ENCODE measurements around the gene FRY.
"Not testable (repeated sequence)": the region's sequence is repeated elsewhere in the genome, so short reads cannot be mapped to it uniquely, and the experiment has no call there.

The FRY gene

DNA sequence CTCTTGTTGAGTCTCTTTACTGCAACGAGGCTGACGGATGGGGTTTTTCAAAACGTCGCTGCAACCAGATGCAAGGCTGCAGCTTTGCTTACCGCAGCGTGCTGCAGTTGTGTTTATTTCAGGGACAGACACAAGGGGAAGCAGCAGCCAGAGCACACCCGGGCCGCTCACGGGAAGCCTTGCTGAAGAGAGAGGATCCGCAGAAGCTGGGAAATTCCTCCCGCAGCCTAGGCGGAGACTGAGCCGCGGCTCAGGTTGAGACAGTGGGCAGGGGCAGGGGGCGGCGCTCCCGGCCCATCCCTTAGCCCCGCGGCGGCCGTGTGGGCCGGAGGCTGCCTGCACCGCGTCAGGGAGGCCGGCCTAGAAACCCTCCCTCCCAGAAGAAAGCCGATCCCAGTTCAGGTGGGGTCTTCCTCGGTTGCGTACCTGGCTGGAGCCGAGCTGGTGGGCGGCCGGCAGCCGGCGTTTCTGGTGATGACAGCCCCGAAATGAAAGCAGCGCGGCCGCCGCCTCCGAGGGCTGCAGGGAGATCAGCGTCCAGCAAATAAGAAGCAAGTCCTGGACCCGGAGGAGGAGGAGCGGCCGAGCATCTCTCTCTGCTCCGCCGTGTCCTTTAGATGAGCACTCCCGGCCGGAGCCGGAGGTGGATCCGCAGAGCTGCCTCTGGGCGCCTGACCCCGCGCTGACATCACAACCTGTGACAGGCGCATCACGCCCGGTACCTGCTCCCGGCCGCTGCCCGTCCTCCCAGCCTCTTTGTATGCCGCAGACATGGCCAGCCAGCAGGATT lies at the start of gene FRY:
Gene FRY, plus strand, starts transcription at position 750 of the 790 bp plus-strand sequence. Its CDS starts 22 bp downstream, at position 772.
- DNase-seq = no peak

DNA sequence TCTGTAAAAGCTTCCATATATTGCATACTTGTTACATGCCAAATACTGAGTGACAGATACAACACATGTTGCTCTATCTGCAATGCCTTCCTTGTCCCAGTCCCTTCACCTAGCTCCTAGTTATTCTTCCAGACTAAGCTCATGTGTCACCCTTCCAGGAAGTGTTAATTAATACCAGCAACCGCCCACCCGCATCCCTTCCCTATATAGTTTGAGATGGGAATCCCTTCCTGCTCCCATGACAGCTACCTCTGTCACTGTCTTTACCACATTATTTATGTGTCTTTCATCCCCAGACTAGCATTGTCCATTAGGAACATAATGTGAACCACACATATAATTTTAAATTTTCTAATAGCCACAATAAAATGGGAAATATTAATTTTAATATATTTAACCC lies 49.5 kb upstream of the FRY start:
- no peak for DNase-seq

DNA sequence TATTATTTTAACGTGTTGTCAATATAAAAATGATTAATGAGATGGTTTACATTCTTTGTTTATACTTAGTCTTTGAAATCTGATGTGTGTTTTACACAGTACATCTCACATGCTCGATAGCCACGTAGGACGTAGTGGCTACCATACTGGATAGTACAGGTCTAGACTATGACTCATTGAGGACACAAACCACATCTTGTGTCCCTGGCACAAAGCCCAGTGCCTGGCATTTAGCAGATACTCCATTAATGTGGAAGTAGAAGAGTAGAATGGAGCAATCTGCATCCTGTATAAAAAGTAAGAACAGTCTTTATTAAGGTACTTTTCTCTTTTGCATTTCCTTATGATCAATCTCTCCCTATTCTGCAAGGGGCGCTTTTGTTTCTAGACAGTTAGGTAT lies 49.0 kb upstream of the FRY start:
- no peak for DNase-seq

DNA sequence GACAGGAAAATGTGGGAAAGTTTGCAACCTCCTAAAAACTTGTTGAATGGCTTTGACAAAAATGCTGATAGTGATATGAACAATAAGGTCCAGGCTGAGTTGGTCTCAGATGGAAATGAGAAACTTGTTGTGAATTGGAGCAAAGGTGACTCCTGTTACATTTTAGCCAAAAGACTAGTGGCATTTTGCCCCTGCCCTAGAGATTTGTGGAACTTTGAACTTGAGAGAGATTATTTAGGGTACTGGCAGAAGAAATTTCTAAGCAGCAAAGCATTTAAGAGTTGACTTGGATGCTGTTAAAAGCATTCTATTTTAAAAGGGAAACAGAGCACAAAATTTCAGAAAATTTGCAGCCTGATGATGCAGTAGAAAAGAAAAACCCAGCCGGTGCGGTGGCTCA lies 47.9 kb upstream of the FRY start:
- not testable (repeated sequence) for DNase-seq

DNA sequence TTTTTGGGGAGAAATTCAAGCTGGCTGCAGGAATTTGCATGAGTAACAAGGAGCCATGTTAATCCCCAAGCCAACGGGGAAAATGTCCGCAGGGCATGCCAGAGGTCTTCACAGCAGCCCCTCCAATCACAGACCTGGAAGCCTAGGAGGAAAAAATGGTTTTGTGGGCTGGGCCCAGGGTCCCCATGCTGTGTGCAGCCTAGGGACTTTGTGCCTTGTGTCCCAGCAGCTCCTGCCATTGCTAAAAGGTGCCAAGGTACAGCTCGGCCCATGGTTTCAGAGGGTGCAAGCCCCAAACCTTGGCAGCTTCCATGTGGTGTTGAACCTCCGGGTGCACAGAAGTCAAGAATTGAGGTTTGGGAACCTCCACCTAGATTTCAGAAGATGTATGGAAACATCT lies 47.2 kb upstream of the FRY start:
- not testable (repeated sequence) for DNase-seq

DNA sequence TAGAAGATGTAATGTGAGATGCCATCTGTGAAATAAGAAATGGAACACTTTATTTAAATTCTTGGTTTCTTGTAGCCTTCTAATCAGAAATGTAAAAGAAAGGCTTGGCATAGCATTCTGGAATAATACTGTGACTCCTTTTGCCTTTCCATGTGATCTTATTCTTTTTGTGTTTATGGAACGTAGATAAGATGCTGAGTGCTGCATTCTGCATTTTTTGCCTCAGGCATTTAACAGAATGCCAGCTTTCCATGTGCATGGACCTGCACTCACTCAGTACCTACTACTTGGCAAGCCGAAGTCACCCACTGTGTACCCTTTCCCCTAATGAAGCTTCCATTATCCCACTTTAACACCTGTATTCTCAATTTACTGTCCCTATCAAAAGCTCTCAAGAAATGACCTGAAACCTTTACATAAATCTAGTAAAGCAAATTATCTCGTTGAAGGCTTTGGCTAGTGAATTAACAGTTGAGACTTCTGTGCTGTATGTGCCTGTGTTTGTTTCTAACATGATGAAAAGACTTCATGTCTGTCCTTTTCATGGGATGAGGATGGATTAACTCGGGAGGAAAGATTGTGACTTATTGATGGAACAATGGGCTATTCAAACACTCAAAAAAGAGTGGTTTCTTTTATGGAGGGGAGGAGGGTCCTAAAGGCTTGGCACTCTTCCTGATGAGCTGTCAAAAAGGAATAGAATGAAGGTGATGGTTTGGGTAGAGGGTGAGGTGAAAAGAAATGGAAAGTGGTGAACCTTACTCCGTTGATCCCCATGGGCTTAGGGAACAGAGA lies 44.7 kb upstream of the FRY start:
- DNase-seq = no peak

DNA sequence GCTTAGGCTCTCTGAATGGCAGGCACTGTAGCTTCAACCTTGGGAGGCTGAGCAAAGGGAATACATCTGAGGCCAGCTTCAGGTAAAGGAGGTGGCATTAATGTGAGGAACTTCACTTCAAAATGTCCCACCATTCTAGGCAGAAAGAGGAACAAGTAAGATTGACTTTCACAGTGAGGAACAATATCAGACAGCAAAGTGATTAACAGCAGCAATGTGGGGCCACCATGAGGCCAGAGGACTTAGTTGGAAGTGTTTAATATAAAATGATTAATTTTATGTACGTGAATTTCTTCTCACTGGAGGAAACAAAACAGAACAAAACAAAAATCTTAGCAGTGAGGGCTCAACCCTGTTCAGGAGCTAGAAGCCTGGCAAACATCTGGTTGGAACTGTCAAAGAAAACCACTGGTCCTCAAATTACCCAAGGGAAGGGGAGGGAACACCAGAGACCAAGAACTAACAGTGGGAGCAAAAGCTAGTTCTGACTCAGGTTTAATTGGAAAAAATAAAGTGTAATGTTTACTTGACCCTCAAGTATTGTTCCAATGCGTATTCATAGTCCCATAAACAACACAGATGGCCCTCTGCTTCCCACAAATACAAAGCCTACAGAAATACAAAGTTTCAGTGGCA lies 43.9 kb upstream of the FRY start:
- DNase-seq = no peak

DNA sequence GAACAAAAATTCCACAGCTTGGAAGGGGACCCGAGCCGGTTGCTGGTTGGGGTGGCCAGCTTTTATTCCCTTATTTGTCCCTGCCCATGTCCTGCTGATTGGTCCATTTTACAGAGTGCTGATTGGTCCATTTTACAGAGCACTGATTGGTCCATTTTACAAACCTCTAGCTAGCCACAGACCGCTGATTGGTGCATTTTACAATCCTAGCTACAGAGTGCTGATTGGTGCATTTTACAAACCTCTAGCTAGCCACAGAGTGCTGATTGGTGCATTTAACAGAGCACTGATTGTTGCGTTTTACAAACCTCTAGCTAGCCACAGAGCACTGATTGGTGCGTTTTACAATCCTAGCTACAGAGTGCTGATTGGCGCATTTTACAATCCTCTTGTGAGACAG lies 37.2 kb upstream of the FRY start:
- not testable (repeated sequence) for DNase-seq

DNA sequence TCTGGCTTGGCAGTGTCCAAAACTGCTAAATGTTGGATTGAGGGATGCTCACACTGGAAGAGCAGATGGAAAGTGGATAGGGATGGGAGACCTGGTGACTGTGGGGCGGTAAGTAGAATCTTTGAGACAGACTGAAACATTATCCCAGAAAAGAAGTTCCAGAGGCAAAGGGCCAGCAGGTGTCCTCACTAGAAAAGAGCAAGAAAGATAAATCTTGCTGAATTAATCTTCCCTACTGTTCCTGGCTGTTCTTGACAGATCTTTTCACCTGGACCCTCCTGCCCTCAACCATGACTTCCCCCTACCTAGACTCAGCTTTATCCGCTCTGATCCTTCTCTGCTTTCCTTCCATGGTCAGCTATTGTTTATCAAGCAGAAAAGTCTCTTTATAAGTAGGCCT lies 35.0 kb upstream of the FRY start:
- no peak for DNase-seq

DNA sequence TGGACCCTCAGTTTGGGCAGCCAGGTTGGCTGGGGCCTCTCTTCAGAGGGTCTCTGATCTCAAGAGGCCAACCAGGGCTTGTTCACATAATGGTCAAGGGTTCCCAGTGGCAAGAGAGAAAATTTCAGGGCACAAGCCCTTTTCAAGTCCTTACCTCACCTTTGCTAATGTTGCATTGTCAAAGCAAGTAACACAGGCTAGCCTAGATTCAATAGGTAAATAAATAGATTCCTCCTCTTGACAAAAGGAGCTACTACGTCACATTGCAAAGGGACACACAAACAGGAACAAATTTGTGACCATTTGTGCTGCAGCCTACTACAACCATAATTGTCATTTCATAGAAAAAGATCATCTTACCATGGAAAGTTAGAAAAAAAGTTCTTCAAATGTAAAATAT lies 33.9 kb upstream of the FRY start:
- no peak for DNase-seq

DNA sequence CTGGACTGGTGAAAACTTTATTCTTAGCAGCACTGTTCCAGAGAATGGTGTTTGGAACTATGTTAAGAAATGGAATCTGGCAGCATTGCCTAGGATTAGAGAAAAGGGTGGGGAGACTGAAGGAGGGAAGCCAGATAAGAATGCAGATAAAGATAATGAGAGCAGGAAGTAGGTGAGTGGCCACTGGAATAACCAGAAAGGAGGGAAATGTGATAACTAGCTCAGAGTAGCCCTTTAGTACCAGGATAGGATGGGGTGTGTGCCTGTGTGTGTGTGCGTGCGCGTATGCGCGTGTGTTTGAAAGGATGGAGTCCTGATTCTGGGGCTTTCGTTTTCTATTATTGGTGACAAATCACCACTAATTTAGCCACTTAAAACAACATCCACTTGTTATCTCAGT lies 33.4 kb upstream of the FRY start:
- no peak for DNase-seq

DNA sequence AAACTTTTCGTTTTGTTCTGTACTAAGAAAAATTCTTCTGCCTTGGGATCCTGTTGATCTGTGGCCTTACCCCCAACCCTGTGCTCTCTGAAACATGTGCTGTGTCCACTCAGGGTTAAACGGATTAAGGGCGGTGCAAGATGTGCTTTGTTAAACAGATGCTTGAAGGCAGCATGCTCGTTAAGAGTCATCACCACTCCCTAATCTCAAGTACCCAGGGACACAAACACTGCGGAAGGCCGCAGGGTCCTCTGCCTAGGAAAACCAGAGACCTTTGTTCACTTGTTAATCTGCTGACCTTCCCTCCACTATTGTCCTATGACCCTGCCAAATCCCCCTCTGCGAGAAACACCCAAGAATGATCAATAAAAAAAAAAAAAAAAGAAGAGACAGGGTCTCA lies 30.8 kb upstream of the FRY start:
- not testable (repeated sequence) for DNase-seq

DNA sequence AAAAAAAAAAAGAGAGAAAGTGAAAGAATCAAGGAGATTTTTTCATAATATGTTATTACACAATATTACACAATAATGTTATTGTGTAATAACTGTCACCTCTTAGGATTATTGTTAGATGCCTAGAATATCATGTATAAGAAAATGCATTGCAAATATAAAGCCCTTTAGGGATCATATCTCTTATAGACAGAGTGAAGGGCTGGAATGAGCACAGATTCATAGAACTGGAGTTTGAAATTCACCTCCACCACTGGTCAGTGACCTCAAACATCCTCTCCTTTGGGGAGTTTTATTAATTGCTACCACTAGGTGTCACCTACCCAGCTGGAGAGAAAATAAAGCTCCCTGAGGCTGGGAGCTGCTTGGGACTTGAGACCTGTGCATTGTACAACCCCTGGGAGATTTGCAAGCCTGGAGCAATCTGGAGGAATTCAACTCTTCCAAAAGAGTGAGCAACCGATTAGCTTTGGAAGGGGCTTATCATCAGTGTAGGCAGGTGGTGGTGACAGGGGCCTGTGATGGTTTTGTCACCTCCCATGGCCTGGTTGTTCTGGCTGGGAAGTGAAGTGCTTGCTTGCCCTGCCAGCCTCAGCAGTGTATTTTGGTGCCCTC lies 30.3 kb upstream of the FRY start:
- no peak for DNase-seq

DNA sequence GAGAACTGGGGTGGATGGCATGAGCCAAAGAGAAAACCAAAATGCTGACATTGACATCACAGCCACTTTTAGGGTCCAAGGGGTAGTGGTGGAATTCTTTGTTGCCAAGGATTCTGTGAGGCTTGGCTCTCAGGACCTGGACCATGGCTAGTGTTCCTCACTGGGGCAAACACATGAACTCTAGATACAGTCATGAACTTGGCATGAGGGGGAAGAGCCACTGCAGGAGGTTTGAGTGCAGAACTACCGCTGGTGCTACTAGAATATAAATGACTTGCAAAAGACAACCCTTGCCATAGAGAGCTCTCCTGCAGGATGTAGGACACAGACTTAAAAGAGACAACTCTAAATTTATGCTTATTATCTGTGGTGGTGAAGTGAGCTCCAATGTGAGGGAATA lies 29.8 kb upstream of the FRY start:
- DNase-seq = no peak

DNA sequence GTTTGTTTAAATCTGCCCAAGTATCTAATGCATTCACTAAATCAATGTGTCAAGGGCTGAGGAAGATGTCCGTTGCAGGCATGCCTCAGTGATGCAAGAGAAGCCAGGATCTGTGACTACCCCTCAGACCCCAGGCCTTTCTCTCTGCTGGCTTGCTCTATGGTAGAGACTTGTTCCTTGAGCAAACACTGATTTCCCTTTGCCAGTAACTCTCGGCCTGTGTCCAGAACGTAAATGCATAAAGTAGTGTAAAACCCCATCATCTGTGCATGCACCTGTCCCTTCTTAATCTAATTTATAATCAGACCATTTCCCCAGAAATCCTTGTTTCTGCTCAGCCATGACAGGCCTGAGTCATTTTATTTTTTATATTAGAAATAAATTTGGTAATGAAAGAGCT lies 28.7 kb upstream of the FRY start:
- no peak for DNase-seq

DNA sequence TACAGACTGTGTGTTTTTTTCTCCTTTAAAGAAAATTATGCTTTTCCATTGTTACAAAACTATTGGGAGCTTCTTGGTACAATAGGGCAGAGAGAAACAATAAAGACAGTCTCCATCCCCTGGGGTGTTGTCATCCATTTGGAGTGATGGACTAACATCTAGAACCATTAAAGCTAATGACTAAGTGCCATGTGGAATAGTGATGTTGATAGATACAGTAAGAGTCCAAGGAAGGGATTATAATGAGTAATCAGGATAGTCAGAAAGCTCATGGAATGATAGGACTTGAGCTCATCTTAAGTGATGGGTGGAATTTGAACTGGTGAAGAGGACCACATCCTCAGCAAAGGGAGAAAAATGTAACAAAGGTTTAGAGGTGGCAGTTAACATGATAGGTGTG lies 24.1 kb upstream of the FRY start:
- no peak for DNase-seq

DNA sequence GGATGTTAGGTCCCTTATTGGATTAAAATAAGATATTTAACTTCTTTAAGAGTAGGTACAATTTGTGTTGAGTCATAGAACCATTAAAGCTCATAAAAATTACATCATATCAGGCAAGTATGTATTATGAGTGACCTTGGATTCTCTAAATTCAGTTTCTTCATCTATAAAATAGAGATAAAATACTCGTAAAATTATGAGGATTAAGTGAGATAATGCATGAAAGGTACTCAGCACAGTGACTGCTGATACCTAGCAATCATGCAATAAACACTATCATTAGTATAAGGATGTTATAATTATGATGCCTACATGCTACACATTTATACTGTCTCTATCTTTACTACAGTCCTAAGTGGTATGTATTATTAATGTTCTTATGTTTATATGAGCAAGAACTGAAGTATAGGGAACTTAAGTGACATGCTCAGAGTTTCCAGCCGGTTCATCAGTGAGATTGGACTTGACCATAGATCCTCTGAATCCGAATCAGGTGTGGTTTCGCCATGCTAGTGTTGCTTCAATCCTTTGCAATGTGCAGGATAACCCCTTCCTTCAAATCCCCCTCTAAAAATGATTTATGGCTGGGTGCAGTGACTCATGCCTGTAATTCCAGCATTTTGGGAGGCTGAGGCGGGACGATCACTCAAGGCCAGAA lies 22.9 kb upstream of the FRY start:
- no peak for DNase-seq

DNA sequence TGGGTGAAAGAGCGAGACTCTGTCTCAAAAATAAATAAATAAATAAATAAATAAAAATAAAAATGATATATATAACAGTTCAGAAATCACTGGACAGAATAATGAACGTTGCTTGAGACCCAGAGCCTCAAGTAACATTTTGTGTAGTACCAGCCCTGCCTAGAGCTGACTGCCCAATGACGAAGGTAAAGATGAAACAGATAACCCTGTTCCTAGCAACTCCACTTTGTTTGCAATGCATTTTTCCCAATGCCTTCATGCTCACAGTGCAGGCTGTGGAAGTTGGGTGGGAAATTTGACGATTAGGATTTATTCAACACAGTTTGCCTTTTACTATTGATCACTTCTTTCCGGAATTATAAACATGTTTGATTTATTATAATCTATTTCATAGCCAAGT lies 22.2 kb upstream of the FRY start:
- no peak for DNase-seq

DNA sequence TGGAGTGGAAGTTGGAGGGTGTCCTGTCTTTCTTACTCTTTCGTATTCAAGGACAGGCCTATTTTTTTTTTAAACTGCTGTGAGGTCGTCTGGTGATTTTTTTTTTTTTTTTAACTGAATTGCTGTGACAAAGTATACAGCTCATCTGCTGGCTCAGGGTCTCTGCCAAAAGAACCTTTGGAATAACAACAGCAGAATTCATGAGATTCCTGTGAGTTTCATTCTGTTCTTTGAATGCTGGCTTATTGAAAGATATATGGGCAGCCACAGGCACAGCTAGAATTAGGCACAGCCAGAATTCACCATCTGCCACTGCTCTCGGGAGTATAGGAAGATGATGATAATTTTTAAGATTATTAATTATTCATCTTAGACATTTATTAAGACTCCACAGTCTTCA lies 21.4 kb upstream of the FRY start:
- no peak for DNase-seq

DNA sequence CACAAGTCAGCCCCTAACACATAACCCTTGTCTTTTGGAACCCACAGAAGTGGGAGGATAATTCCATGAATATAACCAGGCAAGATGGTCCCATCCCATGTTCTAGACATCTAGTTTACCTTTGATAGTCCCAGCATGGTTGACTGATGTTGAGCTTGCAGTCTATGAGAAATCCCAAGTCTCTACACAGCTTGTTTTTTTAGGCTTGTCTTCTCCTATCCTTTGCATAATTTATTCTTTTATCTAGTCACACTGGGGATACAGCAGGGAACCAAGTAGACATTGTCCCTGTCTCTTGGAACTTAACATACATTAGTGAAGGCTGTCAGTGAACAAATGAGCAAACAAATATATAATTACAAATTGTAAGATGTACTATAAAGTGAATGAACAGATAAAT lies 19.6 kb upstream of the FRY start:
- no peak for DNase-seq

DNA sequence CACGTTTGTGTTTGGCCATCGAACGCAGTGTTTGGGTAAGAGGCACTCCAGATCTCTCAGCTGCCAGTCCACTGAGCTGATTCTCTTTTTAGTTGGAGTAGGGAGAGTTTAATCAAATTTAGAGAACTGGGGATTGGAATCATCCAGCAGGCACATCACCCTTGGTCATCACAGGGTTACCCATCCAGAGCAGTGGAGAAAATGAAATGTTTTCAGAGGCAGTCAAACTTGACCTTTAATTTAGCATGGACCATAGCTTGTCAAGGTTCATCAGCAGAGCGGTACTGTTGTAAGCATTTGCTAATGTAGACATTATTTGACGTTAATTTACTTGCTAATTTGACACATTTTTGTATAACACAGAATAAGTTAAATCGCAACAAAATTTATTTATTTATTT lies 18.4 kb upstream of the FRY start:
- no peak for DNase-seq

DNA sequence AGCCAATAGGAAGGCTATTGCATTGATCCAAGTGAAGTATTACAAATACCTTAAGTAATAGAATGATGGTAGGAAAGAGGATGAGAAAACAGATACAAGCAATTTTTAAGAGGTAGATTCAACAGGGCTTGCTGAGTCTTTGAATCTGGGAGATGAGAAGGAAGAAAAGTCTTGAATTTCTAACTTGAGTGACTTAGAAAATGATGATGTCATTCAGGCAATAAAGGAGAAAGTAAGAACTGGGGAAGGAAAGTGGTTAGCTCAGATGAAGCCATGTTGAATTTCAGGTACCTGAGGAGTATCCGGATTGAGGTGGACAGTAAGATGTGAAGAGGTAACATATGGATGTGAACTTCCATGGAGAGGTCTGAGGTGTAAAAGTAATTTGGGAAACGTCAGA lies 15.5 kb upstream of the FRY start:
- no peak for DNase-seq

DNA sequence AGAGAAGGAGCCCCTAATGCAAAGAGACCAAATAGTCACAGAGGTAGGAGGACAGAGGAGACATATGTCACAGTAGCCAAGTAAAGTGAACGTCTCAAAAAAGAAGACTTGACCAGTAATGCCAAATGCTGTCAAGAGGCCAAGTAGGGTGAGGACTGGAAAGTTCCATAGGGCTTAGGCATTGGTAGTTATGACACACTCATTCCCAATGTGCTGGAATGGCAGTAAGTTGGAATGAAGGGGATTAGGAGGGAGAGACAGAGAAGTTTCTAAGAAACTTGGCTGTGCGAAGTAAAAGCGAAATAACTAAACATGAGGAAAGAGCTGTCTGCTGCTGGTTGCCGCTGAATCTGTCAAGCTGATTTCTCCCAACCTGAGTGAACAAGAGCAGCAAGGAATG lies 14.9 kb upstream of the FRY start:
- DNase-seq = no peak

Data from NK-92 treated with Interleukin-12 subunit alpha and Interleukin-12 subunit beta, amount 100 ng/mL, for 24 hours (cell line).